Measurements from ENCODE around the gene ATP13A3. TPM values are rescaled to one million over a fixed set of nuclear protein-coding genes. Genes with fewer than 3 reads are reported as not detected.

ATP13A3 gene
- total RNA-seq, 4 donors from 2014 or later: 23.6 to 129 (median 69.8) TPM

DNA sequence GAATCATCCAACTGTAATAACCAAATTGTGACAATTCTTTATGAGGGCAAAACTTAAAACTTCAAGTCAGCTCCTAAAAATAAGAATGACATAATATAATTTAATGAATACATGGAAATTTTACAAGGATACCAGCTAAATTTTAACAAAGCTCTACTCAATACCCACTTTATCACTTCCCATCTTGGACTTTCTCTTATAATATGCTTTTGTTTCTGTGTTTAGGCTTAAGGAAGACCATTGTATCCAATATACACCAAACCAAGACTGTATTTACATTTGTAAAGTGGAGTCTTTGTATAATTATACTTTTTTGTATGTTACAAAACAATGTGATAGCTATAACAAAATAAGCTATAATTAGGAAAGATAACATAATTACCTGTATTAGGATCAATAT, 16.8 kb downstream of the ATP13A3 start:
- TF ChIP-seq EP300 (IDR thresholded peaks at IDR 0.05; ENCODE audit: low read depth) (no peak), CTCF (IDR thresholded peaks at IDR 0.05) (no peak), POLR2AphosphoS5 (IDR thresholded peaks at IDR 0.05) (no peak), POLR2A (IDR thresholded peaks at IDR 0.05) (no peak)
- Histone ChIP-seq H3K4me3 (no peak overlapping the region), H3K4me1 (peaks cover 0 to 11% (median 0%) of the 10 kb centered on the region in 4 donors), H3K36me3 (no peaks in the 10 kb centered on the region), H3K27me3 (no peaks in the 10 kb centered on the region), H3K27ac (no peak overlapping the region), H3K9me3 (no peaks in the 10 kb centered on the region)
- no peak for DNase-seq
- intact Hi-C loops (cut with DNase I; ENCODE audit: low total_unique reads): loop anchor here (5.0 kb wide), 1 partner anchor 127 kb away; no protein-coding TSS in a partner anchor
- in situ Hi-C loops (cut with MboI; ENCODE audit: low pct_ligation_motif_present in 1 of 4, low pct_unique_long_range_greater_than_20kb in 1 of 4, low sequenced_read_pairs in 3 of 4): loop anchor here in 1 of 4 donors (10.0 kb wide), 1 partner anchor 105 kb away; no protein-coding TSS in a partner anchor

- intact Hi-C loops (cut with DNase I; ENCODE audit: low total_unique reads): no loop called here
- Histone ChIP-seq H3K27ac (no peak overlapping the region), H3K9me3 (no peaks in the 10 kb centered on the region), H3K27me3 (no peaks in the 10 kb centered on the region), H3K4me3 (no peak overlapping the region), H3K4me1 (peaks cover 0 to 11% (median 0%) of the 10 kb centered on the region in 4 donors), H3K36me3 (no peaks in the 10 kb centered on the region)
- WGBS, 2 donors (ENCODE audit: low coverage in 1 of 2): 72 to 100% methylated on average over 2 to 3 of the region's 3 CpGs
- in situ Hi-C loops (cut with MboI; ENCODE audit: low pct_ligation_motif_present in 1 of 4, low pct_unique_long_range_greater_than_20kb in 1 of 4, low sequenced_read_pairs in 3 of 4): no loop called here
- no peak for DNase-seq
- no peak for TF ChIP-seq EP300 (IDR thresholded peaks at IDR 0.05; ENCODE audit: low read depth)
- TF ChIP-seq POLR2A (IDR thresholded peaks at IDR 0.05): no peak
These were observed 18.7 kb downstream of the ATP13A3 start for GRCh38 chr3:194468086-194468485.

DNA sequence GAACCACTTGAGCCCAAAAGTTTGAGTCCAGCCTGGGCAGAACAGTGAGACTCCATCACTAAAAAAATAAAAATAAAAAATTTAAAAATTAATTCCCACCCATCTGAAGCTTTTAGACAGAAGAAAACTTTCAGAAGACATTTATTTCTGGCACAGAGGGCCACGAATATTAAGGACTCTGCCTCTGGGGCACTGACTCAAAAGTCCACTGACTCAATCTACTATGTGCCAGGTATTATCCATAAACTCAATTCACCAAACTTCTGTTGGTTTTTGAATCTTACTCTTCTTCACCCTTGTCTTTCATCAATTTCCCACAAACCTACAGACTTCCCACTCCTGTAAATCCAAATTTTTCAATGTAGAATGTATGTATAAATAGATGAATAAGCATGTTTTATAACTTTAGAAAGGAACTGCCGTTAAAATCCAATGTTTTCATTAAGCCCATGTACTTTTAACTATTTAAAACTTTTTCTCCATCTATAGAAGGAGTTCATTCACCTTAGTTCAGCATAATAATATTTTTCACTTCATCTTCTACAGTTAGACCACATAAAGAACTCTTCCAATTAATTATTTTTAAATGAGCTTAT, 19.9 kb downstream of the ATP13A3 start:
- intact Hi-C loops (cut with DNase I; ENCODE audit: low total_unique reads): no loop called here
- peaks cover 0 to 8% (median 0%) of the 10 kb centered on the region in 4 donors for H3K4me1 ChIP-seq
- in situ Hi-C loops (cut with MboI; ENCODE audit: low pct_ligation_motif_present in 1 of 4, low pct_unique_long_range_greater_than_20kb in 1 of 4, low sequenced_read_pairs in 3 of 4): no loop called here

DNA sequence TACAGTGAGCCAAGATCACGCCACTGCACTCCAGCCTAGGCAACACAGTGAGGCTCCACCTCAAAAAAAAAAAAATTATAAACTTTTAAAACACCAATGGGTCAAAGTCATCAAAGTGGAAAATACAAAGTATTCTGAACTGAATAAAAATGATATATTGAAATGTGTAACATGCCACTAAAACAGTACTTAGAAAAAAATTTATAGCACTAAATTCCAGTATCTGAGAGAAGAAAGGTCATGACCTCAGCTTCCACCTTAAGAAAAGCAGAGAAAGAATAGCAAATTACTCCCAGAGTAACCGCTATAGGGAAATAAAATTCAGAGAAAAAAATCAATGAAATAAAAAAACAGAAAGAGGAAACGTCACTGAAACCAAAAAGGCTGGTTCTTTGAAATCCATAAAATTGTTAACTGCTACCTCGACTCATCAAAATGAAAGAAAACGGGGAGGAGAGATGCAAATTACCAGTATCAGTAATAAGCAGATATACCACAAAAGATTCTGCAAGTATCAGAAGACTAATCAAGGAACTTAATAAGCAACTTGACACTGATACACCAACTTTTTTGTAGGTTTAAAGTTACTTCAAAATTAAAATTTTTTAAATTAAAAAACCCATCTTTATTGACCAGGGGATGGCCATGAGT, 20.8 kb downstream of the ATP13A3 start:
- WGBS, 2 donors (ENCODE audit: low coverage in 1 of 2): 58 to 64% methylated on average over 5 of the region's 5 CpGs
- peaks cover 0 to 8% (median 0%) of the 10 kb centered on the region in 4 donors for H3K4me1 ChIP-seq
- no peak overlapping the region for H3K27ac ChIP-seq
- TF ChIP-seq POLR2A (IDR thresholded peaks at IDR 0.05) (no peak), CTCF (IDR thresholded peaks at IDR 0.05) (no peak)
- intact Hi-C loops (cut with DNase I; ENCODE audit: low total_unique reads): no loop called here
- in situ Hi-C loops (cut with MboI; ENCODE audit: low pct_ligation_motif_present in 1 of 4, low pct_unique_long_range_greater_than_20kb in 1 of 4, low sequenced_read_pairs in 3 of 4): no loop called here
- no peaks in the 10 kb centered on the region for H3K36me3 ChIP-seq
- DNase-seq: no peak
- H3K27me3 ChIP-seq: no peaks in the 10 kb centered on the region
- no peak overlapping the region for H3K4me3 ChIP-seq
- no peaks in the 10 kb centered on the region for H3K9me3 ChIP-seq

More for the DNA sequence above, 19.9 kb downstream of the ATP13A3 start:
- Histone ChIP-seq H3K27ac (no peak overlapping the region), H3K4me3 (no peak overlapping the region), H3K9me3 (no peaks in the 10 kb centered on the region), H3K27me3 (no peaks in the 10 kb centered on the region), H3K36me3 (no peaks in the 10 kb centered on the region)
- no peak for DNase-seq
- 68 to 74% methylated on average over 2 of the region's 2 CpGs for WGBS, 2 donors (ENCODE audit: low coverage in 1 of 2)
- no peak for TF ChIP-seq EP300 (IDR thresholded peaks at IDR 0.05; ENCODE audit: low read depth)
- TF ChIP-seq POLR2AphosphoS5 (IDR thresholded peaks at IDR 0.05): no peak
- TF ChIP-seq CTCF (IDR thresholded peaks at IDR 0.05): no peak
- no peak for TF ChIP-seq POLR2A (IDR thresholded peaks at IDR 0.05)

Data from transverse colon (tissue), 4 donors.